Kidney tubule cell (primary cell): ENCODE data around the gene SH3GL3.

Source experiments
- DNase-seq: peaks from one replicate; pipeline ENCODE4 v3.0.0-alpha.2; 2018; ENCODE audit warnings: low spot score

SH3GL3 gene

GRCh38 chr15:83504365-83504764 is 57.2 kb downstream of the SH3GL3 start:
- DNase-seq = peak; percentile 25

GRCh38 chr15:83510001-83510400 is 62.9 kb downstream of the SH3GL3 start:
- DNase-seq = no peak

- DNase-seq = peak; percentile 22
These were observed 65.3 kb downstream of the SH3GL3 start for GRCh38 chr15:83512459-83512858.

GRCh38 chr15:83514584-83514983 is 67.4 kb downstream of the SH3GL3 start:
- no peak for DNase-seq

- peak; percentile 67 for DNase-seq
These were observed 68.0 kb downstream of the SH3GL3 start for GRCh38 chr15:83515164-83515563.

- DNase-seq = peak; percentile 53
These were observed 69.8 kb downstream of the SH3GL3 start for GRCh38 chr15:83516935-83517334.

- DNase-seq = no peak
These were observed 79.2 kb downstream of the SH3GL3 start for GRCh38 chr15:83526319-83526718.

- no peak for DNase-seq
These were observed 86.3 kb downstream of the SH3GL3 start for GRCh38 chr15:83533410-83533962.

GRCh38 chr15:83537606-83538005 is 90.5 kb downstream of the SH3GL3 start:
- no peak for DNase-seq

GRCh38 chr15:83538682-83539081 is 91.5 kb downstream of the SH3GL3 start:
- no peak for DNase-seq

- DNase-seq = no peak
These were observed 98.8 kb downstream of the SH3GL3 start for GRCh38 chr15:83545804-83546511.

- peak; percentile 3 for DNase-seq
These were observed 99.4 kb downstream of the SH3GL3 start for GRCh38 chr15:83546512-83546888.

- no peak for DNase-seq
These were observed 100.0 kb downstream of the SH3GL3 start for GRCh38 chr15:83547168-83547567.

- no peak for DNase-seq
These were observed 102.5 kb downstream of the SH3GL3 start for GRCh38 chr15:83549623-83550022.

GRCh38 chr15:83554558-83554957 is 107.4 kb downstream of the SH3GL3 start:
- no peak for DNase-seq

GRCh38 chr15:83555383-83555782 is 108.2 kb downstream of the SH3GL3 start:
- DNase-seq = no peak

GRCh38 chr15:83556068-83556467 is 108.9 kb downstream of the SH3GL3 start:
- DNase-seq = no peak

- no peak for DNase-seq
These were observed 109.6 kb downstream of the SH3GL3 start for GRCh38 chr15:83556754-83557153.

- DNase-seq = no peak
These were observed 111.0 kb downstream of the SH3GL3 start for GRCh38 chr15:83558146-83558545.

GRCh38 chr15:83559310-83559966 is 112.3 kb downstream of the SH3GL3 start:
- DNase-seq = peak; percentile 59

- peak; percentile 79 for DNase-seq
These were observed 114.5 kb downstream of the SH3GL3 start for GRCh38 chr15:83561661-83562060.

GRCh38 chr15:83565138-83565537 is 118.0 kb downstream of the SH3GL3 start:
- peak; percentile 20 for DNase-seq

- peak; percentile 35 for DNase-seq
These were observed 118.5 kb downstream of the SH3GL3 start for GRCh38 chr15:83565553-83566159.
